CD4-positive, alpha-beta T cell treated with Interleukin-21 for 1 hour (primary cell): Measurements from ENCODE around the gene PCDHA4.

ENCODE experiments used
- DNase-seq: peaks from one replicate; pipeline ENCODE4 v3.0.0-alpha.2; 2020

The PCDHA4 gene

GRCh38 chr5:140862441-140863295, 55.8 kb downstream of the PCDHA4 start:
- DNase-seq: no peak
